Measurements from ENCODE around the gene SGIP1. TPM values are rescaled to one million over a fixed set of nuclear protein-coding genes. Genes with fewer than 3 reads are reported as not detected.

The SGIP1 gene
- total and polyA plus RNA-seq, 4 donors: 2.7 to 17.0 (median 4.7) TPM

DNA sequence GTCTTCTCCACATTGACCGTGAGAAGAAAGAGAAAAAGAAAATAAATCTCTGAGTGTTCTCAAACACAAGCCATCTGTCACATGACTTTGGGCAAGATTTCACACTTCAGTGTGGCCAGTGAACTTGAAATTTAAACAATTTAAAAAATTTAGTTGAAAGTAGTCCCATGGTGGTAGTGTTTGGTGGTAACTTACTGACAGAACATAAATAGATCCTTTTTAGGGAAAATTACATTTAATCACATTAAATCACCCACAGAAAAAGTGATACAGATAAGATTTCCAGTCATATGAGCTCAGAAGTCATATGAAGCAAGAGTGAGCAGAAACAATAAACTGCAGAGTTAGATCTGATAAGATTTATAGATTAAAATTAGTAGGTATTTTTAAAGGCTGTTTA, 31.9 kb upstream of the SGIP1 start:
- peak in 1 of 3 donors; percentile 27 for DNase-seq
- H3K9ac ChIP-seq (ENCODE audit: insufficient read depth in 1 of 2, low read length in 2 of 2): no peak overlapping the region
- no peak for ATAC-seq (ENCODE audit: insufficient read depth, low FRiP score)
- TF ChIP-seq, protein P1, sequence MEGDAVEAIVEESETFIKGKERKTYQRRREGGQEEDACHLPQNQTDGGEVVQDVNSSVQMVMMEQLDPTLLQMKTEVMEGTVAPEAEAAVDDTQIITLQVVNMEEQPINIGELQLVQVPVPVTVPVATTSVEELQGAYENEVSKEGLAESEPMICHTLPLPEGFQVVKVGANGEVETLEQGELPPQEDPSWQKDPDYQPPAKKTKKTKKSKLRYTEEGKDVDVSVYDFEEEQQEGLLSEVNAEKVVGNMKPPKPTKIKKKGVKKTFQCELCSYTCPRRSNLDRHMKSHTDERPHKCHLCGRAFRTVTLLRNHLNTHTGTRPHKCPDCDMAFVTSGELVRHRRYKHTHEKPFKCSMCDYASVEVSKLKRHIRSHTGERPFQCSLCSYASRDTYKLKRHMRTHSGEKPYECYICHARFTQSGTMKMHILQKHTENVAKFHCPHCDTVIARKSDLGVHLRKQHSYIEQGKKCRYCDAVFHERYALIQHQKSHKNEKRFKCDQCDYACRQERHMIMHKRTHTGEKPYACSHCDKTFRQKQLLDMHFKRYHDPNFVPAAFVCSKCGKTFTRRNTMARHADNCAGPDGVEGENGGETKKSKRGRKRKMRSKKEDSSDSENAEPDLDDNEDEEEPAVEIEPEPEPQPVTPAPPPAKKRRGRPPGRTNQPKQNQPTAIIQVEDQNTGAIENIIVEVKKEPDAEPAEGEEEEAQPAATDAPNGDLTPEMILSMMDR (IDR thresholded peaks at IDR 0.05; ENCODE audit: control extremely low read depth, extremely low read depth): no peak
- H3K9me3 ChIP-seq (ENCODE audit: control insufficient read depth in 4 of 4, insufficient read depth in 3 of 4, low read length in 3 of 4): no peaks in the 10 kb centered on the region
- WGBS, 2 donors: 50 to 67% methylated on average over 1 of the region's 1 CpG
- H3K36me3 ChIP-seq (ENCODE audit: control insufficient read depth in 4 of 4, insufficient read depth in 4 of 4, low read length in 4 of 4): no peaks in the 10 kb centered on the region
- H3K27ac ChIP-seq (ENCODE audit: low read depth in 1 of 2, low read length in 1 of 2): no peak overlapping the region
- H3K4me3 ChIP-seq: no peak overlapping the region
- H3K4me1 ChIP-seq (ENCODE audit: control insufficient read depth in 5 of 5, insufficient read depth in 5 of 5, low read length in 5 of 5): peaks cover 0 to 10% (median 0%) of the 10 kb centered on the region in 5 donors
- no peaks in the 10 kb centered on the region for H3K27me3 ChIP-seq (ENCODE audit: control insufficient read depth in 3 of 3, insufficient read depth in 3 of 3, low read length in 2 of 3)

DNA sequence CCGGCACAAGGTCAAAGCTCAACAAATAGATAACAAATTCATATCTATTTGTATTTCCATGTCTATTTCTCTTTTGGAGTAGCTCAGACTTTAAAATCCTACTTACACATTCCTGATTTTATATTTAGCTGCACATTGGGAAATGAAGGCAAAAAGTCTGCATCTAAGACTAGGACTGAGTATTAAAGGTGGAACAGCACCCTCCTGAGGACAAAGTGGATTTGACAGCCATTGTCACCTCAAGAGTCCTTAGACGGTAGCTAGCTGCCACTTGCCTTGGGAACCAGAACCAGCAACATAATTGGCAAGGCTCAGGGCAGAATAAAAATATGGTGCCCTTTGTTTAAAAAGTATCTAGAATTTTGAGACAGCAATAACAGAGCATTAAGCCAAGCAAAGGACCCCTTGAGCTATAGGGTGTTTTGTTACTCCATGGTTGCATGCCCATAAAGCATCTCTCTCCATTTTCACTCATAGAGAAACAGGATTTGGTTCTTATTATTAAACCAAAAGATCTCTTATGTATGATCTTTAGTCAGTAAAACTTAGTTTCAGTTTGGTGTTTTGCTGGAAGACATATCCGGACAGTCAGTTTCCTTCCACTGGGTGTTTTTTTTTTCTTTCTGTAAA, 30.0 kb upstream of the SGIP1 start:
- ATAC-seq (ENCODE audit: insufficient read depth, low FRiP score): no peak
- Histone ChIP-seq H3K9ac (ENCODE audit: insufficient read depth in 1 of 2, low read length in 2 of 2) (no peak overlapping the region), H3K36me3 (ENCODE audit: control insufficient read depth in 4 of 4, insufficient read depth in 4 of 4, low read length in 4 of 4) (no peaks in the 10 kb centered on the region), H3K27ac (ENCODE audit: low read depth in 1 of 2, low read length in 1 of 2) (peak overlapping the region in 1 of 2 donors; percentile 53), H3K4me3 (no peak overlapping the region), H3K9me3 (ENCODE audit: control insufficient read depth in 4 of 4, insufficient read depth in 3 of 4, low read length in 3 of 4) (no peaks in the 10 kb centered on the region), H3K4me1 (ENCODE audit: control insufficient read depth in 5 of 5, insufficient read depth in 5 of 5, low read length in 5 of 5) (peaks cover 0 to 10% (median 0%) of the 10 kb centered on the region in 5 donors), H3K27me3 (ENCODE audit: control insufficient read depth in 3 of 3, insufficient read depth in 3 of 3, low read length in 2 of 3) (no peaks in the 10 kb centered on the region)
- peak; percentile 27 to 76 (median 56) for DNase-seq
- TF ChIP-seq, protein P1 (IDR thresholded peaks at IDR 0.05; ENCODE audit: control extremely low read depth, extremely low read depth): peak; percentile 64
- whole genome bisulfite sequencing, 2 donors: 37 to 44% methylated on average over 3 of the region's 3 CpGs

DNA sequence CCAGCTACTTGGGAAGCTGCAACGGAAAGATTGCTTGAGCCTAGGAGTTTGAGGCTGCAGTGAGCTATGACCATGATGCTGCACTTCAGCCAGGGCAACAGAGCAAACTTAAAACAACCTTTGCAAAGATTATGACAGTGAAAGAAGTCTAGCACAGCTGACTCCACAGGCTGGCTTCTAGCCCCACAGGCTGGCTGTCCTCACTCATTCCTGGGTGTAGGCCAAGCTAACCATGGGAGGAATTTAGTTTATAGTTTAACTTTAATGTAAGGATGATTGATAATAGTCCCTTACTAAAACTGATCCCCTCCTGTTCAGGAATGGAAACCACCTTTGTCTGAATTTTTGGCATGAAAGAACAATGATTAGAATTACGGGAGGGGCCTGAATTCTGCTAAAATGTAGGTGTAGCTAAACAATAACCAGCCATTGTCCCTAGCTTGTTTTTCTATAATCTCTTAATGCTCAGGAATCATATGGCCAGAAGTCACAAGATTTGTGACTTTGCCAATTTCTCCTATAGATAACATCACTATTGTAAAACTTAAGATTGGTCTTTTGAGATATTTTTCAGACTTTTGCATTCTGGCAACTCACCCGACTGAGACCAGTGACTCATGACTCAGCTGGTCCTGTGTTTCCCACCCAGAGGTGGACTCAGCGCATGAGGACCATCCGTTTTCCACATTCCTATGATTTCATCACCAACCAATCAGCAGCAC, 28.1 kb upstream of the SGIP1 start:
- Histone ChIP-seq H3K36me3 (ENCODE audit: control insufficient read depth in 4 of 4, insufficient read depth in 4 of 4, low read length in 4 of 4) (no peaks in the 10 kb centered on the region), H3K27ac (ENCODE audit: low read depth in 1 of 2, low read length in 1 of 2) (no peak overlapping the region), H3K9me3 (ENCODE audit: control insufficient read depth in 4 of 4, insufficient read depth in 3 of 4, low read length in 3 of 4) (no peaks in the 10 kb centered on the region), H3K4me3 (no peak overlapping the region), H3K4me1 (ENCODE audit: control insufficient read depth in 5 of 5, insufficient read depth in 5 of 5, low read length in 5 of 5) (peaks cover 0 to 10% (median 0%) of the 10 kb centered on the region in 5 donors), H3K9ac (ENCODE audit: insufficient read depth in 1 of 2, low read length in 2 of 2) (no peak overlapping the region), H3K27me3 (ENCODE audit: control insufficient read depth in 3 of 3, insufficient read depth in 3 of 3, low read length in 2 of 3) (no peaks in the 10 kb centered on the region)
- WGBS, 2 donors: 77 to 81% methylated on average over 5 of the region's 5 CpGs
- DNase-seq: peak; percentile 26 to 60 (median 52)
- TF ChIP-seq, protein P1 (IDR thresholded peaks at IDR 0.05; ENCODE audit: control extremely low read depth, extremely low read depth): no peak
- no peak for ATAC-seq (ENCODE audit: insufficient read depth, low FRiP score)
